ENCODE data around the gene MITF.

MITF gene

GRCh38 chr3:69838217-69838616 lies 99.0 kb downstream of the MITF start:
- DNase-seq (ENCODE audit: low read depth): peak; percentile 92

GRCh38 chr3:69838696-69839515 lies 99.6 kb downstream of the MITF start:
- DNase-seq (ENCODE audit: low read depth): peak; percentile 63

- no peak for DNase-seq (ENCODE audit: low read depth)
Observed at GRCh38 chr3:69842351-69842750, 103.1 kb downstream of the MITF start.

- no peak for DNase-seq (ENCODE audit: low read depth)
Observed at GRCh38 chr3:69842789-69843188, 103.5 kb downstream of the MITF start.

GRCh38 chr3:69844706-69845105 lies 105.4 kb downstream of the MITF start:
- DNase-seq (ENCODE audit: low read depth): no peak

- no peak for DNase-seq (ENCODE audit: low read depth)
Observed at GRCh38 chr3:69847303-69847702, 108.0 kb downstream of the MITF start.

- no peak for DNase-seq (ENCODE audit: low read depth)
Observed at GRCh38 chr3:69848113-69848512, 108.8 kb downstream of the MITF start.

GRCh38 chr3:69850849-69851248 lies 111.6 kb downstream of the MITF start:
- no peak for DNase-seq (ENCODE audit: low read depth)

- DNase-seq (ENCODE audit: low read depth): no peak
Observed at GRCh38 chr3:69853027-69853426, 113.8 kb downstream of the MITF start.

- DNase-seq (ENCODE audit: low read depth): peak; percentile 90
Observed at GRCh38 chr3:69855436-69856162, 116.3 kb downstream of the MITF start.

- no peak for DNase-seq (ENCODE audit: low read depth)
Observed at GRCh38 chr3:69856965-69857705, 117.9 kb downstream of the MITF start.

- no peak for DNase-seq (ENCODE audit: low read depth)
Observed at GRCh38 chr3:69861556-69861955, 122.3 kb downstream of the MITF start.

GRCh38 chr3:69864141-69864540 lies 124.9 kb downstream of the MITF start:
- DNase-seq (ENCODE audit: low read depth): no peak

GRCh38 chr3:69864766-69865165 lies 125.5 kb downstream of the MITF start:
- no peak for DNase-seq (ENCODE audit: low read depth)

- no peak for DNase-seq (ENCODE audit: low read depth)
Observed at GRCh38 chr3:69865925-69866679, 126.8 kb downstream of the MITF start.

- peak; percentile 32 for DNase-seq (ENCODE audit: low read depth)
Observed at GRCh38 chr3:69866988-69867720, 127.9 kb downstream of the MITF start.

- DNase-seq (ENCODE audit: low read depth): peak; percentile 75
Observed at GRCh38 chr3:69867941-69868505, 128.8 kb downstream of the MITF start.

GRCh38 chr3:69868841-69869420 lies 129.7 kb downstream of the MITF start:
- DNase-seq (ENCODE audit: low read depth): no peak

GRCh38 chr3:69869643-69870042 lies 130.4 kb downstream of the MITF start:
- peak; percentile 93 for DNase-seq (ENCODE audit: low read depth)

- no peak for DNase-seq (ENCODE audit: low read depth)
Observed at GRCh38 chr3:69871251-69871650, 132.0 kb downstream of the MITF start.

GRCh38 chr3:69871868-69872267 lies 132.6 kb downstream of the MITF start:
- no peak for DNase-seq (ENCODE audit: low read depth)

Data from amniotic epithelial cell (primary cell).